KG1 (cell line): Measurements from ENCODE around the gene ABCF2.

Source experiments
- DNase-seq: peaks from one replicate; lab custom pipeline; 2025; lab: John Stamatoyannopoulos, UW

Gene ABCF2

DNA sequence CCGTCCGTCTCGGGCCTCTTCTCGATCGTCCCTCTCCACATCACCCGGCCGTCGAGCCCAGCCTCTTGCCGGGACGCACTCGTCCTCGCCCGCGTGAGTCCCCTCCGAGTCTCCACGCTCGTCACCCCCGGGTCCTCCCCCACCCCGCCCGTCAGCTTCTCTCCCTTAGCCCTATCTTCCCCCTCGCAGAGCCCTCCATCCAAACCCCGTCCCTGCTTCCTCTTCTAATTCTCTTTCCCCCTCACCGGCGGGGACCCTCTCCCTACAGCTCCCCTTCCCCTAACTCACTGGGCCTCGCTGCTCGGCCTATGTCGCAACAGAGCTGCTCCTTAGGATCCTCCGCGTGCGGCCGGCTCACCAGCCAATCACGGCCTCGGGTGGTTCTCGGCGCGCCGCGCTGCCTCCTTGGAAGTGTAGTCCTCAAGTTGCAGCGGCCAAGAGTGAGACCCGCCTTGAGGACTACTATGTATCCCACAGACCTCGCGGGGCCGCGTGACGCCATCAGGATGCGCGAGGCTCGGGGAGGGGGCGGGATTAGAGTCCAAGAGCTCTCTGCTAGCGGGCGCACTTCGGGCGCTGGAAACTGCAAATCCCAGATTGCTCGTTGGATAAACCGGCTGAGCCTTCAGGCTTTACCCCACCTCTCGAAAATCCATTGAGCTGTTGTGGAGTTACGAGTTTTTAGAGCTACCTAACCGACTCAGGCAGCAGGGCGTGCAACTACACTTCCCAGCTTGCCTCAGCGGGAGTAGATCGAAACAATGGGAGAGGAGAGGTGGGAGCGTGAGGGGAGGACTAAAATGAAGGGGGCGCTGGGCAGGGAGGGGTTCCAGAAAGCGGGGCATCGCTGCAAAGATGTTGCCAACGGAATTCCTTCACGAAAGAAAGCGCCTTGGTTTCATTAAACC lies at the start of gene ABCF2:
TSS of gene ABCF2 (minus strand) at position 331 of the 908 bp plus-strand sequence. CDS start 747 bp downstream, outside the sequence.
- peak; percentile 97 for DNase-seq

- no peak for DNase-seq
These were observed 49.0 kb upstream of the ABCF2 start for GRCh38 chr7:151275813-151276577.

GRCh38 chr7:151274936-151275812 lies 48.2 kb upstream of the ABCF2 start:
- no peak for DNase-seq

GRCh38 chr7:151274396-151274795 lies 47.4 kb upstream of the ABCF2 start:
- DNase-seq = no peak

DNA sequence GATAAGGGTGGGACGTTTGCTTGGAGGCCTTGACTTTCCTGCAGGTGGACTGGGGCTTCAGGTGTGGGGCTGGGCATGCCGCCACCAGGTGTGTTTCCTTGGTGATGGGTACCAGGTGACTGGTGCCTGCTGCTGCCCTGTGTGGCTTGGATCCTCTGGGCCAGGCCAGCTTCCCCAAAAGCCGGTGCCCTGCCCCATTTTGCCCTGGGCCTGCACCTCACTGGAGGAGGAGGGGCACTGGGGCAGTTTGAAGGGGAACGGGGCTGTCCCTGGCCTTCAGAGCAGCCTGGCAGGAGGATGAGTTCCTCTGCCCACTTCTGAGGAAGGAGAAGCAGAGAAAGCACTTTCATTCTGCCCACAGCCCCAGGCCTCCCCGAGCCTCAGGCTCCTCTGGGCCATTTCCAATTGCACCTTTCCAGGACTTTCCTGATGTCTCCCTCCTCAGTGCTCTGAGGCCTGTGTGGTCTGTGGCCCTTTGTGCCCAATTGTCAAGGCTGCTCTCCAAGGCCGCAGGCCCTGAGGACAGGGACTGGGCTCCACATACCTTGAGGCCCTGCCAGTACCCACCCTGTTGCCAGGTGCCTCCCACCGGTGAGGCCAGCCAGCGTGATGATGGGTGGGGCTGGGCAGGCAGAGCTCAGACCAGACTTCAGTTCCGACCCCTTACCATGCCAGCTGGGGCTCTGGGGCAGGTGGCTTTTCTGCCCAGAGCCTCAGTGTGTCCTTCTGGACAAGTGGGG lies 46.8 kb upstream of the ABCF2 start:
- no peak for DNase-seq

GRCh38 chr7:151272877-151273276 lies 45.9 kb upstream of the ABCF2 start:
- no peak for DNase-seq

- no peak for DNase-seq
These were observed 45.4 kb upstream of the ABCF2 start for GRCh38 chr7:151272405-151272804.

DNA sequence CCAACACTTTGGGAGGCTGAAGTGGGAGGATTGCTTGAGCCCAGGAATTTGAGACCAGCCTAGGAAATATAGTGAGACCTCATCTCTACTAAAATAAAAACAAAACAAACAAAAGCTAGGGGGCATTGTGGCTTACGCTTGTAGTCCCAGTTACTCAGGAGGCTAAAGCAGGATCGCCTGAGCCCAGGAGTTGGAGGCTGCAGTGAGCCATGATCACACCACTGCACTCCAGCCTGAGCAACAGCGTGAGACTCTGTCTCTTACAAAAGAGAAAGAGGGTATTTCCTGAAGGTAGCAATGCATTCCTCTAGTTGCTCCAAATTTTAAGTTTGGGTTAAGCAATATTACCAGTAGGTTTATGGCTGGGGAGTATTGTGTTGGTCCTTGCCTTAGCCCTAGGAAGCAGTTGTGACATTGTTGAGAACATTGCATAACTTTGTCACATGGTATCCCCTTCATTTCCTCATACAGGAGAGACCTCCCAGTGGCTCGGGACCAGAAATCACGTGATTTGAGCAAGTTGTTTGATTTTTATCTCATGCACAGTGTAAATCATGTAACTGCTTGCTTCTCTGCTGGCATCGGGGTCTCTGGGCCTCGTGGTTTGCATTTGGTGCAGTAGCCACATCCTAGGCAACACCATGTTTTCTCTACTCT lies 44.8 kb upstream of the ABCF2 start:
- DNase-seq = peak; percentile 84

DNA sequence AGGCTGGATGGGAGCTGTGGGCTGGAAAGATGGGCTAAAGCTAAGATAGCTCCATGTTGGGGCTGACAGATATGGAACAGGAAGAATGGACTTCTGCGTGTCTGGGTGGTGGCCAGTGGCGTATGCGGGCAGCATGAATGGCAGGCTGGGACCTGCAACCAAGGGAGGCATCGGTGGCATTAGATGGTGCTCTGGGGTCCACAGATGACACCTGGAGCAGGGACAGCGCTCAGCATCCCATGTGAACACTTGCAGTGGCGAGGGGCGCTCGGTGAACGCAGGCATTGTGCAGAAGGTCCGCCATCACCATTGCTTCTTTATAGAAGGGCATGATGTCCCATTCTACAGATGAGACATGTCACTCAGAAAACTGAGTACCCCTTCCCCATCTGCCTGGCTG lies 42.5 kb upstream of the ABCF2 start:
- no peak for DNase-seq

- DNase-seq = no peak
These were observed 38.4 kb upstream of the ABCF2 start for GRCh38 chr7:151265351-151265931.

- DNase-seq = no peak
These were observed 37.6 kb upstream of the ABCF2 start for GRCh38 chr7:151264615-151265014.

DNA sequence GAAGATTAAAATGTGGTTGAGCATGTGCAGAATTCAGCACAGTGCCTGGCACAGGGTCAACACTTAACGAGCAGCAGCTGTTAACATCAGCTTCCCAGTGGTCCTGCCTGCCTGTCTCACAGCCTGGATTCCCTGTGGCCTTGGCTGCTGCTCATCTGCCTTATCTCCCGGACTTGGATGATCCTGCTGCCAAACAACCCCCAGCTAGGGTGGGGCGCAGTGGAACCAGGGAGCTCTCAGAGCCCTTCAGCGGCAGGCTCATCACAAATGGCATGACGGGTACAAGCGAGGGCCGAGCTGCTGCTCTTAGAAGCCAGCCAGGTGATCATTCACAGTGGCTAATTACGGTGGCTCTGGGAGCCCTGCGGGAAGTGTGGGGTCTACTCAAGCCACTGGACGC lies 34.5 kb upstream of the ABCF2 start:
- no peak for DNase-seq

DNA sequence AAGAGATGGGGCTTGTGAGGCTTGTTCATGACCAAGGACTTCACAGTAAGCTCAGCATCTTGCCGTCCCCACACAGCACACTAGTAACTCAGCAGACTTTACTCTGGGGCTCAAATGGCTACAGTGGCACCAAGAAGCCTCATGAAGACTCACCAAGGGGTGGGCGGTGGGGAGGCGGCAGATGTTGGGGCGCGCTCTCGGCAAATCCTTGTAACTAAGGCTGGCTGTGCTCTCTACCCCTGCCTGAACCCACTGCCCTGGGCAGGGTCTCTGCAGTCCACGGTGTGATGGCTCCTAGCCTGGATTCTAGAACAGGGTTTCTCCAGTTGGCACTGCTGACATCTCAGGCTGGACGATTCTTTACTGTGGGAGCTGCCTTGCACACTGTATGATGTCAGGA lies 33.9 kb upstream of the ABCF2 start:
- DNase-seq = no peak

- DNase-seq = no peak
These were observed 33.5 kb upstream of the ABCF2 start for GRCh38 chr7:151260471-151260870.

DNA sequence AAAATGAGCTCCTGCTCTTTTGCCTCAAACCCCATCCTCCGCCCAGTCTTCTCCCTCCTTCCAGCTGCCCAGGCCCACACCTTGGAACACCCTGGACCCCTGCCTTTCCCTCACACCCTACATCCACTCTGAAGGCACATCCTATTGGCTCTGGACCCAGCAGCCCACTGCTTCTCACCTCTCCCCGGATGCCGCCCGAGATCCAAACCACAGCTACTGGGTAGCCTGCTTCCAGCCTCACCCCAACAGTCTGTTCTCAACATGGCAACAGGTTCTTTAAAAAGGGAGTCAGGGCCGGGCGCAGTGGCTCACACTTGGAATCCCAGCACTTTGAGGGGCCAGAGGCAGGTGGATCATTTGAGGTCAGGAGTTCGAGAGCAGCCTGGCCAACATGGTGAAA lies 31.0 kb upstream of the ABCF2 start:
- no peak for DNase-seq

- no peak for DNase-seq
These were observed 29.5 kb upstream of the ABCF2 start for GRCh38 chr7:151256410-151257045.

- DNase-seq = no peak
These were observed 28.4 kb upstream of the ABCF2 start for GRCh38 chr7:151255390-151255789.

GRCh38 chr7:151254851-151255250 lies 27.8 kb upstream of the ABCF2 start:
- DNase-seq = no peak

GRCh38 chr7:151254316-151254715 lies 27.3 kb upstream of the ABCF2 start:
- DNase-seq = no peak
